Testis (tissue), 2 donors: ENCODE measurements around the gene TNRC18.

ENCODE experiments used
- POLR2A ChIP-seq: fragments of 450-650 bp; IDR thresholded peaks from one replicate; pipeline ENCODE4 v1.6.1; 2017; ENCODE audit warnings: antibody characterized with exemption, mild to moderate bottlenecking, moderate library complexity
- TF ChIP-seq, protein P1 (sequence below), 3 experiments: fragments of 450-650 bp in 2 of 3; fragments of 200-600 bp in 1 of 3; sonication (generic) in 1 of 3; IDR thresholded peaks; one replicate each; pipeline ENCODE4 v1.5.1; 2016 to 2019; ENCODE audit warnings: antibody characterized with exemption in 3 of 3, mild to moderate bottlenecking in 2 of 3, moderate library complexity in 1 of 3

DNA sequence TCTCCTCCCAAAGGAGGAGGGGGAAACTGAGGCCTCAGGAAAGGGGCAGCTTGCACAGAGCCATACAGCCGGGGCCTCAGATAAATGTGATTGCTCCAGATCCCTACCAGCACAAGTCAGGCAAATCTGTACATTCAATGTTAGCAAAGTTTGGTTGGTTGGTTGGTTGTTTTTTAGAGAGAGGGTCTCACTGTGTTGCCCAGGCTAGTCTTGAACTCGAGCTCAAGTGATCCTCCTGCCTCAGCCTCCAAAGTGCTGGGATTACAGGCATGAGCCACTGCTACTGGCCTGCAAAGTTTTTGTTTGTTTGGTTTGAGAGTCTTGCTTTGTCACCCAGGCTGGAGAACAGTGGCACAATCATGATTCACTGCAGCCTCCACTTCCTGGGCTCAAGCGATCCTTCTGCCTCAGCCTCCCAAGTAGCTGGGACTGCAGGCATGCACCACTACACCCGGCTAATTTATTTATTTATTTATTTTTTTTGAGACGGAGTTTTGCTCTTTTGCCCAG lies 30.0 kb upstream of the TNRC18 start:
- no peak for TF ChIP-seq POLR2A
- TF ChIP-seq, protein P1, sequence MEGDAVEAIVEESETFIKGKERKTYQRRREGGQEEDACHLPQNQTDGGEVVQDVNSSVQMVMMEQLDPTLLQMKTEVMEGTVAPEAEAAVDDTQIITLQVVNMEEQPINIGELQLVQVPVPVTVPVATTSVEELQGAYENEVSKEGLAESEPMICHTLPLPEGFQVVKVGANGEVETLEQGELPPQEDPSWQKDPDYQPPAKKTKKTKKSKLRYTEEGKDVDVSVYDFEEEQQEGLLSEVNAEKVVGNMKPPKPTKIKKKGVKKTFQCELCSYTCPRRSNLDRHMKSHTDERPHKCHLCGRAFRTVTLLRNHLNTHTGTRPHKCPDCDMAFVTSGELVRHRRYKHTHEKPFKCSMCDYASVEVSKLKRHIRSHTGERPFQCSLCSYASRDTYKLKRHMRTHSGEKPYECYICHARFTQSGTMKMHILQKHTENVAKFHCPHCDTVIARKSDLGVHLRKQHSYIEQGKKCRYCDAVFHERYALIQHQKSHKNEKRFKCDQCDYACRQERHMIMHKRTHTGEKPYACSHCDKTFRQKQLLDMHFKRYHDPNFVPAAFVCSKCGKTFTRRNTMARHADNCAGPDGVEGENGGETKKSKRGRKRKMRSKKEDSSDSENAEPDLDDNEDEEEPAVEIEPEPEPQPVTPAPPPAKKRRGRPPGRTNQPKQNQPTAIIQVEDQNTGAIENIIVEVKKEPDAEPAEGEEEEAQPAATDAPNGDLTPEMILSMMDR (IDR thresholded peaks at IDR 0.05), result no peak
